ENCODE measurements around the gene UNC5B. TPM values are rescaled to one million over a fixed set of nuclear protein-coding genes. Genes with fewer than 3 reads are reported as not detected.

UNC5B gene
- total RNA-seq, 4 donors from 2014 or later = 4.2 to 17.6 (median 8.0) TPM

DNA sequence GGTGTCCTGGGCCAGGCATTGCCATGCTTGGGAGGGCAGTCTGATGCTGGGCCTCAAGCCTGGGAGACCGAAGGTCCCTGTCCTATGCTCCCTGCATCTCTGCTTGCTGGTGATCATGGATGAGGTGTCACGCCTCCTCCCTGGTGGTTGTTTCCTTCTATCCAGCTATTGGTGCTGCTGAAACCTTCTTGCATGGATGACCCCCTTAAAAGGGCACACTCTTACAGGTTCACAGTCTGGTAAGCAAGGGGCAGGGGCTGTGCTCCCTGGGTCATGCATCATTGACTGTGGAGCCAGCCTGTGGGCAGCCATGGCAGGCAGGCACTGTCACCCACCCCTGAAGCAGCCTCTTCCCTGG is 69.9 kb downstream of the UNC5B start:
- WGBS, 2 donors = 85 to 93% methylated on average over 2 of the region's 2 CpGs
- no peak for DNase-seq (ENCODE audit: low spot score in 2 of 2)
- H3K4me3 ChIP-seq (ENCODE audit: low read depth, poor library complexity, severe bottlenecking) = no peak overlapping the region
- intact Hi-C loops (cut with DNase I; ENCODE audit: low total_unique reads) = no loop called here
- no peak for TF ChIP-seq POLR2A (IDR thresholded peaks at IDR 0.05)
- TF ChIP-seq, protein P1, sequence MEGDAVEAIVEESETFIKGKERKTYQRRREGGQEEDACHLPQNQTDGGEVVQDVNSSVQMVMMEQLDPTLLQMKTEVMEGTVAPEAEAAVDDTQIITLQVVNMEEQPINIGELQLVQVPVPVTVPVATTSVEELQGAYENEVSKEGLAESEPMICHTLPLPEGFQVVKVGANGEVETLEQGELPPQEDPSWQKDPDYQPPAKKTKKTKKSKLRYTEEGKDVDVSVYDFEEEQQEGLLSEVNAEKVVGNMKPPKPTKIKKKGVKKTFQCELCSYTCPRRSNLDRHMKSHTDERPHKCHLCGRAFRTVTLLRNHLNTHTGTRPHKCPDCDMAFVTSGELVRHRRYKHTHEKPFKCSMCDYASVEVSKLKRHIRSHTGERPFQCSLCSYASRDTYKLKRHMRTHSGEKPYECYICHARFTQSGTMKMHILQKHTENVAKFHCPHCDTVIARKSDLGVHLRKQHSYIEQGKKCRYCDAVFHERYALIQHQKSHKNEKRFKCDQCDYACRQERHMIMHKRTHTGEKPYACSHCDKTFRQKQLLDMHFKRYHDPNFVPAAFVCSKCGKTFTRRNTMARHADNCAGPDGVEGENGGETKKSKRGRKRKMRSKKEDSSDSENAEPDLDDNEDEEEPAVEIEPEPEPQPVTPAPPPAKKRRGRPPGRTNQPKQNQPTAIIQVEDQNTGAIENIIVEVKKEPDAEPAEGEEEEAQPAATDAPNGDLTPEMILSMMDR (IDR thresholded peaks at IDR 0.05) = no peak

GRCh38 chr10:71283410-71283809 is 71.0 kb downstream of the UNC5B start:
- TF ChIP-seq POLR2A (IDR thresholded peaks at IDR 0.05) = no peak
- WGBS, 2 donors = 88 to 92% methylated on average over 6 of the region's 6 CpGs
- intact Hi-C loops (cut with DNase I; ENCODE audit: low total_unique reads) = no loop called here
- no peak overlapping the region for H3K4me3 ChIP-seq (ENCODE audit: low read depth, poor library complexity, severe bottlenecking)
- DNase-seq (ENCODE audit: low spot score in 2 of 2) = no peak

DNA sequence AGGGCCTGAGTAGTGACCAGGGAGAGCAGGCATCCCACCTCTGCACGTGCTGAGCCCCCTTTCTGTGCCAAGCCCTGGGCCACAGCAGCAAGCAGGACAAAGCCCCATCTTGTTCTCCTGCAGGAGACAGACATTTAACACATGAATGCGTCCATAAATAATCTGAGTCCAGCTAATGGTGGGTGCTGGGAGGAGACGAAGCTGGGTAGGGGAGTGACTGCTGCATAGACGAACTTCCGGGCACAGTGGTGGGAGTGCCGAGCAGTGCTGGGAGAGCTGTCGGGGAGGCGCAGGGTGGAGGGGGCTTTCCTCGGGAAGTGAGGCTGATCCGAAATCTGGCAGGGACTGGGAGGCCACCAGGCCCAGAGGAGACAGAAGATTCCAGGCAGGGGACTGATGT is 71.5 kb downstream of the UNC5B start:
- DNase-seq (ENCODE audit: low spot score in 2 of 2) = no peak
- TF ChIP-seq POLR2A (IDR thresholded peaks at IDR 0.05) = no peak
- TF ChIP-seq, protein P1 (IDR thresholded peaks at IDR 0.05) = no peak
- intact Hi-C loops (cut with DNase I; ENCODE audit: low total_unique reads) = no loop called here
- WGBS, 2 donors = 89 to 90% methylated on average over 10 of the region's 10 CpGs
- H3K4me3 ChIP-seq (ENCODE audit: low read depth, poor library complexity, severe bottlenecking) = no peak overlapping the region

GRCh38 chr10:71284544-71285179 is 72.3 kb downstream of the UNC5B start:
- intact Hi-C loops (cut with DNase I; ENCODE audit: low total_unique reads) = no loop called here
- no peak overlapping the region for H3K4me3 ChIP-seq (ENCODE audit: low read depth, poor library complexity, severe bottlenecking)
- TF ChIP-seq, protein P1 (IDR thresholded peaks at IDR 0.05) = no peak
- no peak for TF ChIP-seq POLR2A (IDR thresholded peaks at IDR 0.05)
- 75 to 90% methylated on average over 19 of the region's 19 CpGs for WGBS, 2 donors
- DNase-seq (ENCODE audit: low spot score in 2 of 2) = no peak

DNA sequence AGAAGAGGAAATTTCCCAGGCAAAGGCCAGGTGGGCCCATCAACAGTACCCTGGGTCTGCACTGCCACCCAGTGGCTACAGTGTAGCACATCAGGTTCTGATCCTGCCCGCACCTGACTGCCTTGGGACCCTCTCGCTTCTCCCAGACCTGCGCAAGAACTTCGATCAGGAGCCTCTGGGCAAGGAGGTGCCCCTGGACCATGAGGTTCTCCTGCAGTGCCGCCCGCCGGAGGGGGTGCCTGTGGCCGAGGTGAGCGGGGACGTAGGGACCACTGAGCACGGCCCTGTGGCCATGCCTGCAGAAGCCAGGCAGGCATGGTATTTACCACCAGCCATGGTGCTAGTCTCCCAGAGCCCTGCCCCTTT is 72.8 kb downstream of the UNC5B start:
- 56 to 57% methylated on average over 6 to 11 of the region's 11 CpGs for WGBS, 2 donors
- H3K4me3 ChIP-seq (ENCODE audit: low read depth, poor library complexity, severe bottlenecking) = no peak overlapping the region
- DNase-seq (ENCODE audit: low spot score in 2 of 2) = no peak
- TF ChIP-seq POLR2A (IDR thresholded peaks at IDR 0.05) = no peak
- TF ChIP-seq, protein P1 (IDR thresholded peaks at IDR 0.05) = peak in 1 of 3 donors; percentile 21
- intact Hi-C loops (cut with DNase I; ENCODE audit: low total_unique reads) = no loop called here

- 86 to 91% methylated on average over 4 of the region's 4 CpGs for WGBS, 2 donors
- DNase-seq (ENCODE audit: low spot score in 2 of 2) = no peak
- no peak for TF ChIP-seq POLR2A (IDR thresholded peaks at IDR 0.05)
- TF ChIP-seq, protein P1 (IDR thresholded peaks at IDR 0.05) = no peak
- H3K4me3 ChIP-seq (ENCODE audit: low read depth, poor library complexity, severe bottlenecking) = no peak overlapping the region
- intact Hi-C loops (cut with DNase I; ENCODE audit: low total_unique reads) = no loop called here
Observed at GRCh38 chr10:71285986-71286385, 73.6 kb downstream of the UNC5B start.
